DND-41 (cell line): ENCODE measurements around the gene SUN3.

Experiments
- ATAC-seq: fragments of 200-7000 bp; cut with Tn5 transposase; 3 replicates; pipeline ENCODE4 v1.9.1; 2021; ENCODE audit warnings: low read depth; ENCODE audit not compliant: insufficient read depth
- DNase-seq: peaks from one replicate; pipeline ENCODE4 v3.0.0-alpha.2; 2020
- H2AFZ ChIP-seq: 2 replicates; pipeline ENCODE4 v1.6.0; 2012; ENCODE audit warnings: low read depth, low read length
- H3K27ac ChIP-seq: 2 replicates; pipeline ENCODE4 v1.5.1; 2012; ENCODE audit warnings: low read length, inconsistent platforms
- H3K27me3 ChIP-seq: fragments of 200-600 bp; sonication (generic); 2 replicates; pipeline ENCODE4 v1.6.0; 2012; ENCODE audit warnings: low read length, mild to moderate bottlenecking, inconsistent platforms; ENCODE audit not compliant: insufficient read depth, poor library complexity
- H3K36me3 ChIP-seq: 2 replicates; pipeline ENCODE4 v1.5.1; 2012; ENCODE audit warnings: low read length, inconsistent platforms; ENCODE audit not compliant: insufficient read depth
- H3K4me1 ChIP-seq: 2 replicates; pipeline ENCODE4 v1.5.1; 2012; ENCODE audit warnings: mild to moderate bottlenecking, low read length; ENCODE audit not compliant: insufficient read depth
- H3K4me2 ChIP-seq: 2 replicates; pipeline ENCODE4 v1.6.0; 2012; ENCODE audit warnings: mild to moderate bottlenecking, moderate library complexity, low read length, inconsistent platforms; ENCODE audit not compliant: insufficient read depth
- H3K4me3 ChIP-seq, 2 experiments: fragments of 200-600 bp in 1 of 2; shearing (Covaris generic) in 1 of 2; 2 replicates each; pipeline ENCODE4 v1.5.1; 2012 to 2016; ENCODE audit warnings: inconsistent platforms in 2 of 2, low read length in 2 of 2, mild to moderate bottlenecking in 2 of 2, low read depth in 1 of 2, moderate library complexity in 1 of 2
- H3K79me2 ChIP-seq: 2 replicates; pipeline ENCODE4 v1.6.0; 2012; ENCODE audit warnings: low read length, inconsistent platforms; ENCODE audit not compliant: insufficient read depth
- H3K9ac ChIP-seq: 2 replicates; pipeline ENCODE4 v1.6.0; 2012; ENCODE audit warnings: low read depth, mild to moderate bottlenecking, inconsistent platforms, low read length, moderate library complexity
- H3K9me3 ChIP-seq: 2 replicates; pipeline ENCODE4 v1.5.1; 2012; ENCODE audit warnings: low read length, moderate library complexity, mild to moderate bottlenecking, inconsistent platforms; ENCODE audit not compliant: insufficient read depth, severe bottlenecking
- H4K20me1 ChIP-seq: 2 replicates; pipeline ENCODE4 v1.6.0; 2012; ENCODE audit warnings: low read length; ENCODE audit not compliant: insufficient read depth
- EZH2 ChIP-seq: IDR thresholded peaks from 3 replicates; pipeline ENCODE4 v1.6.1; 2012; ENCODE audit warnings: borderline replicate concordance, low read depth, mild to moderate bottlenecking, moderate library complexity, low read length, inconsistent platforms; ENCODE audit not compliant: severe bottlenecking
- TF ChIP-seq, protein P1 (sequence below): IDR thresholded peaks from 2 replicates; pipeline ENCODE4 v1.5.1; 2012; ENCODE audit warnings: borderline replicate concordance, low read length, moderate library complexity, mild to moderate bottlenecking; ENCODE audit not compliant: poor library complexity, severe bottlenecking; ENCODE audit errors: extremely low read depth

Gene SUN3

DNA sequence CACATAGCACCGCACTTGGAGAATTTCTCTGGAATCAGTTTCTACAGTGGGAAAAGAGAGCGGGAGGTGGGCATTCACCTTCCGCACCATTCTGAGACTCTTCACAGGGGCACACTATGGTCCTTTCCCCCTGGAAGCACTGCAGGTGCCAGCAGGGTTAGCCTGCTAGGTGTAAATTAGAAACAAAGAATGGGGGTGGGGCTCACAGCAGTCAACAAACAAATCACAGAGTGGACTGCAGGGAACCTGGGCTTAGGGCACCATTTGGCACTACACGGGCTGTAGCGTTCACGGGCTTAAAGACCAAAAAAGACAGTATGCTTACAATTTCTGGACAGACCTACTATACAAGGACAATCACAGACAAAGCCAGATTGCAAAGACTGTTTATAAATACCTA is 72.7 kb downstream of the SUN3 start:
- H3K9me3 ChIP-seq: no peaks in the 10 kb centered on the region
- H3K4me1 ChIP-seq: no peaks in the 10 kb centered on the region
- DNase-seq: no peak
- H3K27ac ChIP-seq: no peak overlapping the region
- TF ChIP-seq EZH2: no peak
- TF ChIP-seq, protein P1, sequence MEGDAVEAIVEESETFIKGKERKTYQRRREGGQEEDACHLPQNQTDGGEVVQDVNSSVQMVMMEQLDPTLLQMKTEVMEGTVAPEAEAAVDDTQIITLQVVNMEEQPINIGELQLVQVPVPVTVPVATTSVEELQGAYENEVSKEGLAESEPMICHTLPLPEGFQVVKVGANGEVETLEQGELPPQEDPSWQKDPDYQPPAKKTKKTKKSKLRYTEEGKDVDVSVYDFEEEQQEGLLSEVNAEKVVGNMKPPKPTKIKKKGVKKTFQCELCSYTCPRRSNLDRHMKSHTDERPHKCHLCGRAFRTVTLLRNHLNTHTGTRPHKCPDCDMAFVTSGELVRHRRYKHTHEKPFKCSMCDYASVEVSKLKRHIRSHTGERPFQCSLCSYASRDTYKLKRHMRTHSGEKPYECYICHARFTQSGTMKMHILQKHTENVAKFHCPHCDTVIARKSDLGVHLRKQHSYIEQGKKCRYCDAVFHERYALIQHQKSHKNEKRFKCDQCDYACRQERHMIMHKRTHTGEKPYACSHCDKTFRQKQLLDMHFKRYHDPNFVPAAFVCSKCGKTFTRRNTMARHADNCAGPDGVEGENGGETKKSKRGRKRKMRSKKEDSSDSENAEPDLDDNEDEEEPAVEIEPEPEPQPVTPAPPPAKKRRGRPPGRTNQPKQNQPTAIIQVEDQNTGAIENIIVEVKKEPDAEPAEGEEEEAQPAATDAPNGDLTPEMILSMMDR: no peak
- H2AFZ ChIP-seq: no peak overlapping the region
- H4K20me1 ChIP-seq: no peaks in the 10 kb centered on the region
- no peaks in the 10 kb centered on the region for H3K36me3 ChIP-seq
- no peak for ATAC-seq
- H3K4me3 ChIP-seq: no peak overlapping the region
- no peak overlapping the region for H3K9ac ChIP-seq
- H3K79me2 ChIP-seq: no peaks in the 10 kb centered on the region
- no peaks in the 10 kb centered on the region for H3K27me3 ChIP-seq
- H3K4me2 ChIP-seq: no peak overlapping the region

DNA sequence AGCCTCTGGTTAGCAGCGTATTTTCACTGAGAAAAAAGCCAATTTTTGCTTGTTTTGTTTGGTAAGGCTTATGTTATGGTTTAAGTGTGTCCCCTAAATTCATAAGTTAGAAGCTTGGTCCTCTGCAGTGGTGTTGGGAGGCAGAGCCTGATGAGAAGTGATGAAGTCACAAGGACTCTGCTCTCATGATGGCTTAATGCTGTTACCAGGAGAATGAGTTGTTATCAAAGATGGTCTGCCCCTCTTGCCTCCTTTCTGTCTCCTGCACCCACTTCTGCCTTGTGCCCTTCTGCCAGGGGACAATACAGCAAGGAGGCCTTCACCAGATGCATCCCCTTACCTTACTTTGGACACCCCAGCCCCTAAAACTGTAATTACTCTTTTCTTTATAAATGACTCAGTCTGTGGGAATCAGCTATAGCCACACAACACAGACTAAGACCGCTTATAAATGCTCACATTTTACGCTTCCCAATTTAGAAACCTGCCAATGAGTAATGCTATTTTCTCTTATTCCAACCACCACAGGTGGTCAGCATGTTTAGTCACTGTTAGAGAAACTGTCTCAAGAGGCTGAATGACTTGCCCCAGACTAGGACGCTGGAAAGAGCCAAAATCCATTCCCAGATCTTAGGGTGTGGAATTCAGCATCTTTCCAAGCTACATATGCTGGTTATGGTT is 74.5 kb downstream of the SUN3 start:
- Histone ChIP-seq H3K9ac (no peak overlapping the region), H2AFZ (no peak overlapping the region), H3K4me2 (no peak overlapping the region), H3K36me3 (no peaks in the 10 kb centered on the region), H4K20me1 (no peaks in the 10 kb centered on the region), H3K4me1 (no peaks in the 10 kb centered on the region), H3K4me3 (no peak overlapping the region), H3K9me3 (no peaks in the 10 kb centered on the region), H3K79me2 (no peaks in the 10 kb centered on the region), H3K27ac (no peak overlapping the region), H3K27me3 (no peaks in the 10 kb centered on the region)
- TF ChIP-seq EZH2: no peak
- TF ChIP-seq, protein P1: no peak
- no peak for ATAC-seq
- DNase-seq: no peak

DNA sequence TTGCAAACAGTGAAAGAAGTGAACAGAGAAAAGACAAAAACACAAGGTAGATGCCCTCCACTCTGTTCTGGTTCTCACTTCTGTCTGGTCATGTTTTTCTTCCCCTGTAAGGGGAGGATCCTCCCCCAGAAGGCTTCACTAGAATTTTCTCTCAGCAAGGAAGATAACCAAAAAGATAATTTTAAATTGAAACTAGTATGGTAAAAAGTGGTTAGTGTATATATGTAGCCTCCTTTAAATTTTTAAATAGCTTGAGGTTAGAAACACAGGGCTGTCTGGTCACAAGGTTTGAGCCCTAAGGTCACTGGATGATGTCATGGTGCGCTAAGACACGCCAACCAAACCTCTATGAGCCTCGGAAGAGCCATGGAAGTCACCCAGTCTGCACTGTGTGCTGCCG is 75.1 kb downstream of the SUN3 start:
- Histone ChIP-seq H3K9me3 (no peaks in the 10 kb centered on the region), H3K27me3 (no peaks in the 10 kb centered on the region), H3K27ac (no peak overlapping the region), H3K4me2 (no peak overlapping the region), H3K9ac (no peak overlapping the region), H2AFZ (no peak overlapping the region), H4K20me1 (no peaks in the 10 kb centered on the region), H3K4me1 (no peaks in the 10 kb centered on the region), H3K4me3 (no peak overlapping the region), H3K36me3 (no peaks in the 10 kb centered on the region), H3K79me2 (no peaks in the 10 kb centered on the region)
- ATAC-seq: no peak
- DNase-seq: no peak
- TF ChIP-seq, protein P1: no peak
- TF ChIP-seq EZH2: no peak

DNA sequence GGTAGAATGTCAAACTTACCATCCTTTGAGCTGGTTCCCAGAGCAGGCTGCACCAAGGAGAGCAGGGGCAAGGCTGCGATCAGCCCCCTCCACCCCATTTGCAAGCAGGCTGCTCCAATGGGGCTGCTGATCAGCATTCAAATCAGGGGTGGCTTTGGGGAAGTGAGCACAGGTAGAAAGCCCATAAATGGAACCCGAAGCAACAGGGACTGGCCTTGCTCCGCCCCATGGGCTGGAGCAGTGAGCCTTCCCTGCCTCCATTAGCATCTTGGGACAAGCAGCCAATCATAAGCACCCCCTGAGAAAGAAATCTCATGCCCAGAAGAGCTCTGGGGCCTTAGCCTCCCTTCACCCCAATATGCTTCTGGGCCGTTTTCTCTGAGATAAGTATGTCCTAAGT is 76.7 kb downstream of the SUN3 start:
- ATAC-seq: no peak
- no peaks in the 10 kb centered on the region for H3K79me2 ChIP-seq
- no peak overlapping the region for H3K4me3 ChIP-seq
- no peak overlapping the region for H3K9ac ChIP-seq
- H3K4me2 ChIP-seq: no peak overlapping the region
- H3K36me3 ChIP-seq: no peaks in the 10 kb centered on the region
- no peak overlapping the region for H3K27ac ChIP-seq
- DNase-seq: no peak
- H3K4me1 ChIP-seq: no peaks in the 10 kb centered on the region
- H4K20me1 ChIP-seq: no peaks in the 10 kb centered on the region
- no peaks in the 10 kb centered on the region for H3K9me3 ChIP-seq
- TF ChIP-seq, protein P1: no peak
- TF ChIP-seq EZH2: no peak
- no peak overlapping the region for H2AFZ ChIP-seq
- no peaks in the 10 kb centered on the region for H3K27me3 ChIP-seq
